Measurements from ENCODE around the gene LIPA. TPM values are rescaled to one million over a fixed set of nuclear protein-coding genes. Genes with fewer than 3 reads are reported as not detected.
"Not testable (repeated sequence)": the region's sequence is repeated elsewhere in the genome, so short reads cannot be mapped to it uniquely, and the experiment has no call there.

Gene LIPA
- polyA plus RNA-seq, 1 donor (not counting 4 experiments of a cell fraction or from before 2014, with no cell fraction given), result 156 TPM

DNA sequence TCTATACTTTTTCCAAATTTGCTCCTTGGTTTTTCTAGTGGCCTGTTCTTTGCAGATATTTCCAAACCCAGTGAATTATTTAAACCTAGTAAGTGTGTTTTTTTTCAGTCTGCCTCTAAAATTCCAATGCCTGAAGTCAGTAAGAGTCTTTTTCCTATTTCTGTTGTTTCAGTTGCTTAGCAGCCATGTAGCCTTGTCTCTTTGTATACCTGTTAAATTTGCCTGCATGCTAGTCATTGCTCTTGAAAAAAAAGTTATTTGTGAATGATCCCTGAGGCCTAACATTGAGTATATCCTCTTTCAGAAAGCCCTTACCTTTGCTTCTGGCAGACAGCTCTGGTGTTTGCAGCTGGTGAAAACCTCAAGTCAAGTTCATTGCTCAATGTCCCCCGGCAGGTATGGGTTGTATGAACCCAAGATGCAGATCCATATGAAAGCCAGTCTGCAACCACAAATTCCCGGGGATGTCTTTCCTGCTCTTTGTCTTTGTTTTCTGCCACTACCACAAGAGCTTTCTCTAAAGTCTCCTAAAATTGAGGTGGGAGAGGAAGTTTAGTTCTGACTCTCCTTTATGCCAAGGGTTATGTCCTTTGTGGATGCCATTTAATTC lies 80.2 kb downstream of the LIPA start:
- dilution Hi-C loops (cut with MboI; ENCODE audit: extremely low pct_ligation_motif_present, low sequenced_read_pairs), result no loop called here
- H3K27me3 ChIP-seq (ENCODE audit: control insufficient read depth, extremely low read depth, insufficient read depth, low read length), result no peaks in the 10 kb centered on the region
- TF ChIP-seq EZH2 (IDR thresholded peaks at IDR 0.05; ENCODE audit: low read length), result no peak
- TF ChIP-seq CTCF (optimal IDR thresholded peaks at IDR 0.05 in 1 of 3, IDR thresholded peaks at IDR 0.05 in 1 of 3, conservative IDR thresholded peaks at IDR 0.05 in 1 of 3; ENCODE audit: extremely low read depth in 1 of 3, insufficient read depth in 2 of 3, low read length in 3 of 3), result no peak
- H4K20me1 ChIP-seq (ENCODE audit: control insufficient read depth, extremely low read depth, insufficient read depth, low read length), result no peaks in the 10 kb centered on the region
- DNase-seq (ENCODE audit: low read depth, low spot score) (no peak), FAIRE-seq (no peak)
- no peak overlapping the region for H3K4me3 ChIP-seq (ENCODE audit: control insufficient read depth in 2 of 3, extremely low read depth in 1 of 3, insufficient read depth in 2 of 3, low read depth in 1 of 3, low read length in 3 of 3)
- peaks cover 15% of the 10 kb centered on the region for H3K4me1 ChIP-seq (ENCODE audit: control insufficient read depth, extremely low read depth, insufficient read depth, low read length)
- no peak overlapping the region for H3K27ac ChIP-seq (ENCODE audit: control insufficient read depth, insufficient read depth, low read length)
- H3K9ac ChIP-seq (ENCODE audit: control insufficient read depth, extremely low read depth, insufficient read depth, low read length), result no peak overlapping the region
- no peaks in the 10 kb centered on the region for H3K36me3 ChIP-seq (ENCODE audit: control insufficient read depth in 2 of 2, extremely low read depth in 1 of 2, insufficient read depth in 2 of 2, low read length in 2 of 2)
- no peaks in the 10 kb centered on the region for H3K9me3 ChIP-seq (ENCODE audit: control insufficient read depth, low read depth, low read length)
- no peak overlapping the region for H3K4me2 ChIP-seq (ENCODE audit: control insufficient read depth, extremely low read depth, insufficient read depth, low read depth, low read length)
- H2AFZ ChIP-seq (ENCODE audit: control insufficient read depth, low read length), result no peak overlapping the region
- no peaks in the 10 kb centered on the region for H3K79me2 ChIP-seq (ENCODE audit: control insufficient read depth, insufficient read depth, low read length)
- no peaks in the 10 kb centered on the region for H3K9me1 ChIP-seq (ENCODE audit: control insufficient read depth, extremely low read depth, insufficient read depth, low read length)

DNA sequence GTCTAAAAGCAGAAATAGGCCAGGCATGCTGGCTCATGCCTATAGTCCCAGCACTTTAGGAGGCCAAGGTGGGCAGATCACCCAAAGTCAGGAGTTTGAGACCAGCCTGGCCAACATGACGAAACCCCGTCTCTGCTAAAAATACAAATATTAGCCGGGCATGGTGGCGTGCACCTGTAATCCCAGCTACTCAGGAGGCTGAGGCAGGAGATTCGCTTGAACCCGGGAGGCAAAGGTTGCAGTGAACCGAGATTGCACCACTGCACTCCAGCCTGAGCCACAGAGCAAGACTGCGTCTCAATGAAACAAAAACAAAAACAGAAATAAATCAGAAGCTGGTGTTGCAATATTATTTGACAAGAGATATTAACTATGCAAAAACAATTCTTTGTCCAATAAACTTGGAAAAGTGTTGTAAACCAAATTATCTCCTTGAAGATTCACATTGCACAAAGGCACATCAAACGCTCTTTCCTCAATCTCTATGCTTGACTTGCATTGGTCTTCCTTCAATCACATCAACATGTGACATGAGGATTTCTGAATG lies 83.1 kb downstream of the LIPA start:
- H4K20me1 ChIP-seq (ENCODE audit: control insufficient read depth, extremely low read depth, insufficient read depth, low read length); H3K9ac ChIP-seq (ENCODE audit: control insufficient read depth, extremely low read depth, insufficient read depth, low read length); H3K36me3 ChIP-seq (ENCODE audit: control insufficient read depth in 2 of 2, extremely low read depth in 1 of 2, insufficient read depth in 2 of 2, low read length in 2 of 2); H3K4me2 ChIP-seq (ENCODE audit: control insufficient read depth, extremely low read depth, insufficient read depth, low read depth, low read length); H3K27ac ChIP-seq (ENCODE audit: control insufficient read depth, insufficient read depth, low read length); H2AFZ ChIP-seq (ENCODE audit: control insufficient read depth, low read length); dilution Hi-C loops (cut with MboI; ENCODE audit: extremely low pct_ligation_motif_present, low sequenced_read_pairs); H3K27me3 ChIP-seq (ENCODE audit: control insufficient read depth, extremely low read depth, insufficient read depth, low read length); H3K4me3 ChIP-seq (ENCODE audit: control insufficient read depth in 2 of 3, extremely low read depth in 1 of 3, insufficient read depth in 2 of 3, low read depth in 1 of 3, low read length in 3 of 3); DNase-seq (ENCODE audit: low read depth, low spot score); H3K9me3 ChIP-seq (ENCODE audit: control insufficient read depth, low read depth, low read length); FAIRE-seq; H3K79me2 ChIP-seq (ENCODE audit: control insufficient read depth, insufficient read depth, low read length); H3K9me1 ChIP-seq (ENCODE audit: control insufficient read depth, extremely low read depth, insufficient read depth, low read length): not testable (repeated sequence)
- peaks cover 28% of the 10 kb centered on the region for H3K4me1 ChIP-seq (ENCODE audit: control insufficient read depth, extremely low read depth, insufficient read depth, low read length)

DNA sequence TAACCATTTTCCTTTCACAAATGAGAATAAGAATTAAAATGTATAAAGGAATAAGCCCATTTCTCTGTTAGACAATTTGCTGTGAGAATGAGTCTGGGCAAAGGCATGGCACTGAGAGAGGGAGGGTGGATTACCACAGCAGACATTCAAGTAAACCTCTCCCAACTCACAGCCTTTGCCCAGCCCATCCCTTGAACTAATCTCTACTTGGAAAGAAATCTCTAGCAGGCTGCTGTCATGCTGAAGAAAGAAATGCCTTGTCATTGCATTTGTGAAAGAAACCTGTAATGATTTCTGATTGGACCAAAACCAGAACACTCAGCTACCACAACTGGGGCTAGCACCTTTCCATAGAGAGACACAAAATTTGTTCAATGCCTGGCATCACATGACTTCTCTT lies 83.7 kb downstream of the LIPA start:
- Histone ChIP-seq H3K4me2 (ENCODE audit: control insufficient read depth, extremely low read depth, insufficient read depth, low read depth, low read length) (no peak overlapping the region), H4K20me1 (ENCODE audit: control insufficient read depth, extremely low read depth, insufficient read depth, low read length) (no peaks in the 10 kb centered on the region), H3K36me3 (ENCODE audit: control insufficient read depth in 2 of 2, extremely low read depth in 1 of 2, insufficient read depth in 2 of 2, low read length in 2 of 2) (no peaks in the 10 kb centered on the region), H3K9me3 (ENCODE audit: control insufficient read depth, low read depth, low read length) (no peaks in the 10 kb centered on the region), H3K4me3 (ENCODE audit: control insufficient read depth in 2 of 3, extremely low read depth in 1 of 3, insufficient read depth in 2 of 3, low read depth in 1 of 3, low read length in 3 of 3) (no peak overlapping the region), H3K4me1 (ENCODE audit: control insufficient read depth, extremely low read depth, insufficient read depth, low read length) (peaks cover 28% of the 10 kb centered on the region), H3K27me3 (ENCODE audit: control insufficient read depth, extremely low read depth, insufficient read depth, low read length) (no peaks in the 10 kb centered on the region), H3K79me2 (ENCODE audit: control insufficient read depth, insufficient read depth, low read length) (no peaks in the 10 kb centered on the region), H3K9me1 (ENCODE audit: control insufficient read depth, extremely low read depth, insufficient read depth, low read length) (no peaks in the 10 kb centered on the region), H2AFZ (ENCODE audit: control insufficient read depth, low read length) (no peak overlapping the region), H3K9ac (ENCODE audit: control insufficient read depth, extremely low read depth, insufficient read depth, low read length) (no peak overlapping the region), H3K27ac (ENCODE audit: control insufficient read depth, insufficient read depth, low read length) (no peak overlapping the region)
- dilution Hi-C loops (cut with MboI; ENCODE audit: extremely low pct_ligation_motif_present, low sequenced_read_pairs), result no loop called here
- TF ChIP-seq CTCF (optimal IDR thresholded peaks at IDR 0.05 in 1 of 3, IDR thresholded peaks at IDR 0.05 in 1 of 3, conservative IDR thresholded peaks at IDR 0.05 in 1 of 3; ENCODE audit: extremely low read depth in 1 of 3, insufficient read depth in 2 of 3, low read length in 3 of 3), result no peak
- no peak for TF ChIP-seq EZH2 (IDR thresholded peaks at IDR 0.05; ENCODE audit: low read length)
- DNase-seq (ENCODE audit: low read depth, low spot score), result no peak
- no peak for FAIRE-seq
